AG10803 (cell line): ENCODE results near the gene DCPS.
A peak's percentile ranks its signal among the peaks of the same experiment; 100 is the strongest.

ENCODE experiments used
- DNase-seq: peaks from one replicate; pipeline ENCODE4 v3.0.0; 2010; ENCODE audit warnings: low read depth
- H3K4me3 ChIP-seq: 2 replicates; pipeline ENCODE4 v1.5.1; 2011; ENCODE audit warnings: mild to moderate bottlenecking, low read length, control low read depth
- CTCF ChIP-seq: conservative IDR thresholded peaks from 2 replicates; pipeline ENCODE4 v1.5.1; 2011; ENCODE audit warnings: mild to moderate bottlenecking, low read length, control low read depth, inconsistent platforms

The DCPS gene

GRCh38 chr11:126288237-126288636 lies 15.6 kb upstream of the DCPS start:
- TF ChIP-seq CTCF = no peak
- DNase-seq = no peak
- H3K4me3 ChIP-seq = no peak overlapping the region

- no peak for TF ChIP-seq CTCF
- H3K4me3 ChIP-seq = no peak overlapping the region
- no peak for DNase-seq
Measured at GRCh38 chr11:126290887-126291286, 13.0 kb upstream of the DCPS start.

GRCh38 chr11:126293726-126294125 lies 10.1 kb upstream of the DCPS start:
- no peak for DNase-seq
- H3K4me3 ChIP-seq = no peak overlapping the region
- no peak for TF ChIP-seq CTCF

GRCh38 chr11:126297004-126297403 lies 6.9 kb upstream of the DCPS start:
- H3K4me3 ChIP-seq = no peak overlapping the region
- no peak for DNase-seq
- TF ChIP-seq CTCF = no peak

- TF ChIP-seq CTCF = no peak
- peak overlapping the region; percentile 93 for H3K4me3 ChIP-seq
- no peak for DNase-seq
Measured at GRCh38 chr11:126304457-126305075, 706 bp downstream of the DCPS start.

GRCh38 chr11:126305699-126306098 lies 1.8 kb downstream of the DCPS start:
- H3K4me3 ChIP-seq = no peak overlapping the region
- no peak for TF ChIP-seq CTCF
- DNase-seq = no peak

GRCh38 chr11:126307706-126308105 lies 3.8 kb downstream of the DCPS start:
- peak; percentile 48 for DNase-seq
- no peak overlapping the region for H3K4me3 ChIP-seq
- peak; percentile 57 for TF ChIP-seq CTCF
